Measurements from ENCODE around the gene DENND1A. TPM values are rescaled to one million over a fixed set of nuclear protein-coding genes. Genes with fewer than 3 reads are reported as not detected.

DENND1A gene
- total and polyA plus RNA-seq, 7 donors: 12.8 to 33.2 (median 19.2) TPM

GRCh38 chr9:123370526-123371227 lies 559.2 kb downstream of the DENND1A start:
- TF ChIP-seq, protein P1, sequence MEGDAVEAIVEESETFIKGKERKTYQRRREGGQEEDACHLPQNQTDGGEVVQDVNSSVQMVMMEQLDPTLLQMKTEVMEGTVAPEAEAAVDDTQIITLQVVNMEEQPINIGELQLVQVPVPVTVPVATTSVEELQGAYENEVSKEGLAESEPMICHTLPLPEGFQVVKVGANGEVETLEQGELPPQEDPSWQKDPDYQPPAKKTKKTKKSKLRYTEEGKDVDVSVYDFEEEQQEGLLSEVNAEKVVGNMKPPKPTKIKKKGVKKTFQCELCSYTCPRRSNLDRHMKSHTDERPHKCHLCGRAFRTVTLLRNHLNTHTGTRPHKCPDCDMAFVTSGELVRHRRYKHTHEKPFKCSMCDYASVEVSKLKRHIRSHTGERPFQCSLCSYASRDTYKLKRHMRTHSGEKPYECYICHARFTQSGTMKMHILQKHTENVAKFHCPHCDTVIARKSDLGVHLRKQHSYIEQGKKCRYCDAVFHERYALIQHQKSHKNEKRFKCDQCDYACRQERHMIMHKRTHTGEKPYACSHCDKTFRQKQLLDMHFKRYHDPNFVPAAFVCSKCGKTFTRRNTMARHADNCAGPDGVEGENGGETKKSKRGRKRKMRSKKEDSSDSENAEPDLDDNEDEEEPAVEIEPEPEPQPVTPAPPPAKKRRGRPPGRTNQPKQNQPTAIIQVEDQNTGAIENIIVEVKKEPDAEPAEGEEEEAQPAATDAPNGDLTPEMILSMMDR (IDR thresholded peaks at IDR 0.05): no peak
- TF ChIP-seq EP300 (IDR thresholded peaks at IDR 0.05) (no peak), POLR2A (IDR thresholded peaks at IDR 0.05) (no peak), POLR2AphosphoS5 (IDR thresholded peaks at IDR 0.05) (no peak)
- 85 to 92% methylated on average over 29 of the region's 29 CpGs for WGBS, 2 donors
- H3K27me3 ChIP-seq: peaks cover 8 to 49% (median 13%) of the 10 kb centered on the region in 3 donors
- no peak for DNase-seq
- no peak overlapping the region for H3K27ac ChIP-seq
- peaks cover 0 to 36% (median 25%) of the 10 kb centered on the region in 4 donors for H3K4me1 ChIP-seq
- H3K9me3 ChIP-seq: no peaks in the 10 kb centered on the region
- H3K36me3 ChIP-seq: no peaks in the 10 kb centered on the region
- H3K4me3 ChIP-seq: no peak overlapping the region
- intact Hi-C loops (cut with DNase I): no loop called here

DNA sequence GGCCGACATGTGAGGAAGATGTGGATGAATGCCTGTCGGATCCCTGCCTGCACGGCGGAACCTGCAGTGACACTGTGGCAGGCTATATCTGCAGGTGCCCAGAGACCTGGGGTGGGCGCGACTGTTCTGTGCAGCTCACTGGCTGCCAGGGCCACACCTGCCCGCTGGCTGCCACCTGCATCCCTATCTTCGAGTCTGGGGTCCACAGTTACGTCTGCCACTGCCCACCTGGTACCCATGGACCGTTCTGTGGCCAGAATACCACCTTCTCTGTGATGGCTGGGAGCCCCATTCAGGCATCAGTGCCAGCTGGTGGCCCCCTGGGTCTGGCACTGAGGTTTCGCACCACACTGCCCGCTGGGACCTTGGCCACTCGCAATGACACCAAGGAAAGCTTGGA lies 559.8 kb downstream of the DENND1A start:
- intact Hi-C loops (cut with DNase I): no loop called here

DNA sequence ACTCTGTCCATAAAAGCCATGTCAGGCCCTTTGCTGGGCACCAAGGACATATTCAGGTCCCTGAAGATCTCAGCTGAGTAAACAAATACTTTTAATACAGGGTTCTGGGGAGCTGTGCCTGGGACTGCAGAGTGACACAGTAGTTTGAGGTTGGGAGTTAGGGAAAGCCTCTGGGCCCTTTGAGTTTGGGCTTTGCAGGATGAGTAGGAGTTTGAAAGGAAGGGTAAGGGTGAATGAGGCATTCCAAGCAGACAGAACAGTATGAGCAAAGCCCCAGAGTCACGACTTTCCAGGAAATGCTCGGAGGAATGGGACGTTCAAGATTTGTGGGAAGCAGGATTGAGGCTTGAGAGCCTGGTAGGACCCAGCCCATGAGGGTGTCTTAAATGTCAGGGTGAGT lies 560.6 kb downstream of the DENND1A start:
- H3K36me3 ChIP-seq: no peaks in the 10 kb centered on the region
- no peak overlapping the region for H3K4me3 ChIP-seq
- DNase-seq: no peak
- H3K9me3 ChIP-seq: no peaks in the 10 kb centered on the region
- TF ChIP-seq, protein P1 (IDR thresholded peaks at IDR 0.05): no peak
- TF ChIP-seq EP300 (IDR thresholded peaks at IDR 0.05) (no peak), POLR2A (IDR thresholded peaks at IDR 0.05) (no peak), POLR2AphosphoS5 (IDR thresholded peaks at IDR 0.05) (no peak)
- H3K27ac ChIP-seq: no peak overlapping the region
- H3K4me1 ChIP-seq: peaks cover 0 to 28% (median 17%) of the 10 kb centered on the region in 4 donors
- H3K27me3 ChIP-seq: peaks cover 8 to 44% (median 13%) of the 10 kb centered on the region in 3 donors
- WGBS, 2 donors: 81 to 84% methylated on average over 3 of the region's 3 CpGs
- intact Hi-C loops (cut with DNase I): no loop called here

More for the DNA sequence above, 559.8 kb downstream of the DENND1A start:
- WGBS, 2 donors: 93 to 94% methylated on average over 13 of the region's 13 CpGs
- no peak overlapping the region for H3K4me3 ChIP-seq
- H3K36me3 ChIP-seq: no peaks in the 10 kb centered on the region
- H3K9me3 ChIP-seq: no peaks in the 10 kb centered on the region
- DNase-seq: no peak
- H3K4me1 ChIP-seq: peaks cover 0 to 30% (median 20%) of the 10 kb centered on the region in 4 donors
- peaks cover 8 to 47% (median 13%) of the 10 kb centered on the region in 3 donors for H3K27me3 ChIP-seq
- no peak overlapping the region for H3K27ac ChIP-seq
- TF ChIP-seq POLR2A (IDR thresholded peaks at IDR 0.05) (no peak), POLR2AphosphoS5 (IDR thresholded peaks at IDR 0.05) (no peak), EP300 (IDR thresholded peaks at IDR 0.05) (no peak)
- TF ChIP-seq, protein P1 (IDR thresholded peaks at IDR 0.05): no peak

- H3K36me3 ChIP-seq: no peaks in the 10 kb centered on the region
- no peak overlapping the region for H3K4me3 ChIP-seq
- H3K27me3 ChIP-seq: peaks cover 6 to 42% (median 13%) of the 10 kb centered on the region in 3 donors
- WGBS, 2 donors: 87 to 88% methylated on average over 6 of the region's 6 CpGs
- H3K9me3 ChIP-seq: no peaks in the 10 kb centered on the region
- H3K4me1 ChIP-seq: peaks cover 0 to 28% (median 16%) of the 10 kb centered on the region in 4 donors
- intact Hi-C loops (cut with DNase I): no loop called here
- DNase-seq: no peak
- no peak overlapping the region for H3K27ac ChIP-seq
- TF ChIP-seq EP300 (IDR thresholded peaks at IDR 0.05) (no peak), POLR2A (IDR thresholded peaks at IDR 0.05) (no peak), POLR2AphosphoS5 (IDR thresholded peaks at IDR 0.05) (no peak)
- TF ChIP-seq, protein P1 (IDR thresholded peaks at IDR 0.05): no peak
These were observed 561.3 kb downstream of the DENND1A start for GRCh38 chr9:123368536-123369153.
